PFSK-1 (cell line): ENCODE measurements around the gene TAX1BP3.

Source experiments
- FOXP2 ChIP-seq: optimal IDR thresholded peaks from 2 replicates; pipeline ENCODE3; 2011; ENCODE audit warnings: borderline replicate concordance, control low read depth, inconsistent platforms; ENCODE audit not compliant: insufficient read depth; ENCODE audit errors: extremely low read length, extremely low read depth
- POLR2AphosphoS5 ChIP-seq: IDR thresholded peaks from 2 replicates; pipeline ENCODE4 v1.6.1; 2012; ENCODE audit warnings: low read depth, mild to moderate bottlenecking, control low read depth, low read length, moderate library complexity
- REST ChIP-seq, 2 experiments: IDR thresholded peaks; 2 replicates each; pipeline versions ENCODE4 v1.6.1 to v1.8.0; 2011 to 2012; ENCODE audit warnings: low read depth in 2 of 2, low read length in 2 of 2, control low read depth in 1 of 2, inconsistent platforms in 1 of 2, mild to moderate bottlenecking in 1 of 2, moderate library complexity in 1 of 2; ENCODE audit not compliant: insufficient read depth in 1 of 2
- SIN3A ChIP-seq: IDR thresholded peaks from 2 replicates; pipeline ENCODE4 v1.6.1; 2012; ENCODE audit warnings: mild to moderate bottlenecking, low read length, moderate library complexity, borderline replicate concordance; ENCODE audit not compliant: insufficient read depth
- TAF1 ChIP-seq: IDR thresholded peaks from 2 replicates; pipeline ENCODE4 v1.6.1; 2012; ENCODE audit warnings: low read length, control low read depth, borderline replicate concordance; ENCODE audit not compliant: insufficient read depth

The TAX1BP3 gene

GRCh38 chr17:3681057-3681456 lies 12.7 kb upstream of the TAX1BP3 start:
- TF ChIP-seq POLR2AphosphoS5 (no peak), FOXP2 (no peak), REST (IDR thresholded peaks at IDR 0.05; ENCODE audit: insufficient read depth in 1 of 2, low read depth in 2 of 2, low read length in 2 of 2) (no peak), TAF1 (no peak), SIN3A (no peak)

DNA sequence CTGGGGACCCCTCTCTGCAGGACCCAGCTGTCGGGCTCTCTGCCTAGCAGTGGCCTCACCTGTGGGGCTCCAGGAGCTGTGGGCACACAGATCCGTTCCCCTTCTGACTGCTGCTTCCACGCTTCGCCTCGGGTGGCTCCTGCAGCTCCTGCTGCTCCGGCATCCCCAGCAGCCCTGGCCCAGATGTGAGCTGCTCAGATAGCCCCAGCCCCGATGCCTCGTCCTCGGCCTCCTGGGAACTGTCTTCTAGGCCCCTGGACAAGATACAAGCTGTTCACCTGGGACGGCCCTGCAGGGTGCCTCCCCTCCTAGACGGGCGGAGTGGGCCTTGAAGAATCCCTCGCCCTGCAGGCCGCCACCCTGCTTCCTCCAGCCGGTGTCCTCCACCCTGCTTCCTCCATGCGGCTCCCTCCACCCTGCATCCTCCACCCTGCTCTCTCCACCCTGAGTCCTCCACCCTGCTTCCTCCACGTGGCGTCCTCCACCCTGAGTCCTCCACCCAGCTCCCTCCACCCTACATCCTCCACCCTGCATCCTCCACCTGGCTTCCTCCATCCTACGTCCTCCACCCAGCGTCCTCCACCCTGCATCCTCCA lies 11.3 kb upstream of the TAX1BP3 start:
- TF ChIP-seq SIN3A (no peak), REST (IDR thresholded peaks at IDR 0.05; ENCODE audit: insufficient read depth in 1 of 2, low read depth in 2 of 2, low read length in 2 of 2) (no peak), TAF1 (no peak), POLR2AphosphoS5 (no peak), FOXP2 (no peak)

- TF ChIP-seq REST (IDR thresholded peaks at IDR 0.05; ENCODE audit: insufficient read depth in 1 of 2, low read depth in 2 of 2, low read length in 2 of 2): no peak
- TF ChIP-seq TAF1: no peak
- TF ChIP-seq SIN3A: no peak
- TF ChIP-seq FOXP2: no peak
- no peak for TF ChIP-seq POLR2AphosphoS5
Observed at GRCh38 chr17:3678821-3679530, 10.6 kb upstream of the TAX1BP3 start.

DNA sequence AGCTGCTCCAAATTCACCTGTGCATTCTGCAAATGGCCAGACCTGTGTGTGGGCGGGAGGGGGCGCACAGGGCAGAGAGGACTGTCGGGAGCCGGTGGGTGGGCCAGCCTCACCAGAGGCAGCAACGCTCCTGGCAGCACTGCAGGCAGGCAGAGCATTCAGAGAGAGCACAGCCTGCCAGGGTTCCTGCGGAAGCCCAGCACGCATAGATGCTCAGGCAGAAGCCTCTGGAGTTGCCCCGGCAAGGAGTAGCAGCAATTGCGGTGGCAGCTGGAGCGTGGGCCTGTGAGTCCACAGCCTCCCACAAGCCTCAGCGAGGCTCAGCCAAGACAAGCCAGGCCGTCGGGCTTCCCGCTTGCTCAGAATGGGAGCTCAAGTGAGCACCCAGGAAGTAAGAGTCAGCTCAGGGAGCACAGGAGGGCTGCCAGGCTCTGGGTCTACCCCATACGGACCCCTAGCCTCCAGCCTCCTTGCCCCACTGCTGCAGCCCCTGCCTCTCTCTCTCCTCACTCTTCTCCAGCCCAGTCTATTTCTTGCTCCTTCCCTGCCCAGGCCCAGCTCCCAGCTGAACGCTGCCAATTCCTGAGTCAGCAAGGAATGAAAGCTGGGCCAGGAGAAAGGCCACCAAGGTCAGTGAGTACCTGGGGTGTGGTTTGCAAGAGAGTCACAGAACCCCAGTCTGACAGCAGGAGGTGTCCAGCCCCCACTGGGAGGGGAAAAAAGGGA lies 9.9 kb upstream of the TAX1BP3 start:
- TF ChIP-seq REST (IDR thresholded peaks at IDR 0.05; ENCODE audit: insufficient read depth in 1 of 2, low read depth in 2 of 2, low read length in 2 of 2) (no peak), FOXP2 (no peak), POLR2AphosphoS5 (no peak), TAF1 (no peak), SIN3A (no peak)
